Liver (tissue), 9 donors: Measurements from ENCODE around the gene PAPPA2. TPM values are rescaled to one million over a fixed set of nuclear protein-coding genes. Genes with fewer than 3 reads are reported as not detected.

Experiments used
- DNase-seq: peaks from one replicate; pipeline ENCODE4 v3.0.0-alpha.2; 2017; ENCODE audit warnings: low spot score
- H3K27ac ChIP-seq, 2 donors: one replicate each; pipeline ENCODE4 v1.7.0; 2013; ENCODE audit warnings: inconsistent platforms in 2 of 2, low read length in 2 of 2, control low read depth in 1 of 2, low read depth in 1 of 2, mild to moderate bottlenecking in 1 of 2
- H3K27me3 ChIP-seq, 4 donors: one replicate each; pipeline versions ENCODE4 v1.6.1 to v1.7.0; 2013; ENCODE audit warnings: low read length in 3 of 4, inconsistent platforms in 1 of 4, mild to moderate bottlenecking in 1 of 4, moderate library complexity in 1 of 4; ENCODE audit not compliant: control insufficient read depth in 4 of 4, insufficient read depth in 4 of 4
- H3K36me3 ChIP-seq, 4 donors: one replicate each; pipeline versions ENCODE4 v1.6.1 to v1.7.0; 2013; ENCODE audit warnings: low read length in 3 of 4, mild to moderate bottlenecking in 3 of 4, low read depth in 1 of 4, moderate library complexity in 1 of 4; ENCODE audit not compliant: control insufficient read depth in 4 of 4, insufficient read depth in 3 of 4
- H3K4me1 ChIP-seq, 4 donors: one replicate each; pipeline versions ENCODE4 v1.6.1 to v1.7.0; 2013; ENCODE audit warnings: low read length in 3 of 4, mild to moderate bottlenecking in 3 of 4, moderate library complexity in 1 of 4; ENCODE audit not compliant: control insufficient read depth in 4 of 4, insufficient read depth in 4 of 4
- H3K4me3 ChIP-seq, 3 donors: one replicate each; pipeline versions ENCODE4 v1.6.1 to v1.7.0; 2013; ENCODE audit warnings: low read length in 3 of 3, control low read depth in 1 of 3, low read depth in 1 of 3, mild to moderate bottlenecking in 1 of 3
- H3K9ac ChIP-seq, 2 donors: one replicate each; pipeline ENCODE4 v1.7.0; 2013; ENCODE audit warnings: low read length in 2 of 2, mild to moderate bottlenecking in 2 of 2, moderate library complexity in 2 of 2, control low read depth in 1 of 2, low read depth in 1 of 2
- H3K9me3 ChIP-seq, 4 donors: one replicate each; pipeline versions ENCODE4 v1.6.1 to v1.7.0; 2013; ENCODE audit warnings: low read length in 3 of 4; ENCODE audit not compliant: control insufficient read depth in 4 of 4
- ATF3 ChIP-seq: IDR thresholded peaks from 2 replicates; pipeline ENCODE4 v1.6.1; 2016; ENCODE audit warnings: antibody characterized with exemption
- CTCF ChIP-seq: fragments of 150-350 bp; IDR thresholded peaks from 2 replicates; pipeline ENCODE4 v1.5.1; 2017; ENCODE audit warnings: improper control_type of control experiment, low read depth, low read length; ENCODE audit not compliant: missing input control
- EGR1 ChIP-seq, 2 donors: IDR thresholded peaks; 2 replicates each; pipeline ENCODE4 v1.6.1; 2016 to 2018; ENCODE audit warnings: antibody characterized with exemption in 2 of 2, low read depth in 2 of 2
- FOXA1 ChIP-seq: IDR thresholded peaks from 2 replicates; pipeline ENCODE4 v1.6.1; 2016; ENCODE audit warnings: antibody characterized with exemption
- FOXA2 ChIP-seq: IDR thresholded peaks from 2 replicates; pipeline ENCODE4 v1.6.1; 2016; ENCODE audit warnings: antibody characterized with exemption
- GABPA ChIP-seq, 2 donors: IDR thresholded peaks in 1 of 2; conservative IDR thresholded peaks in 1 of 2; 2 replicates each; pipeline ENCODE4 v1.6.1; 2016; ENCODE audit warnings: antibody characterized with exemption in 2 of 2, mild to moderate bottlenecking in 1 of 2, moderate library complexity in 1 of 2
- HNF4A ChIP-seq, 2 donors: conservative IDR thresholded peaks; 2 replicates each; pipeline ENCODE4 v1.6.1; 2016; ENCODE audit warnings: antibody characterized with exemption in 2 of 2, mild to moderate bottlenecking in 2 of 2
- HNF4G ChIP-seq: IDR thresholded peaks from 2 replicates; pipeline ENCODE4 v1.6.1; 2016; ENCODE audit warnings: antibody characterized with exemption
- JUND ChIP-seq, 2 donors: IDR thresholded peaks; 2 replicates each; pipeline ENCODE4 v1.6.1; 2016; ENCODE audit warnings: antibody characterized with exemption in 2 of 2
- MAX ChIP-seq: IDR thresholded peaks from 2 replicates; pipeline ENCODE4 v1.6.1; 2016; ENCODE audit warnings: antibody characterized with exemption
- NR2F2 ChIP-seq: IDR thresholded peaks from 2 replicates; pipeline ENCODE4 v1.6.1; 2016; ENCODE audit warnings: antibody characterized with exemption
- RAD21 ChIP-seq, 2 donors: IDR thresholded peaks; 2 replicates each; pipeline ENCODE4 v1.6.1; 2016; ENCODE audit warnings: antibody characterized with exemption in 2 of 2, mild to moderate bottlenecking in 2 of 2
- REST ChIP-seq: IDR thresholded peaks from 2 replicates; pipeline ENCODE4 v1.6.1; 2016; ENCODE audit warnings: antibody characterized with exemption, mild to moderate bottlenecking
- RXRA ChIP-seq, 2 donors: IDR thresholded peaks; 2 replicates each; pipeline ENCODE4 v1.6.1; 2017 to 2018; ENCODE audit warnings: antibody characterized with exemption in 2 of 2, mild to moderate bottlenecking in 1 of 2
- SP1 ChIP-seq: IDR thresholded peaks from 2 replicates; pipeline ENCODE4 v1.6.1; 2018; ENCODE audit warnings: antibody characterized with exemption, mild to moderate bottlenecking
- TAF1 ChIP-seq: conservative IDR thresholded peaks from 2 replicates; pipeline ENCODE4 v1.6.1; 2016; ENCODE audit warnings: antibody characterized with exemption, mild to moderate bottlenecking
- YY1 ChIP-seq: IDR thresholded peaks from 2 replicates; pipeline ENCODE4 v1.6.1; 2016; ENCODE audit warnings: antibody characterized with exemption, mild to moderate bottlenecking
- ZBTB33 ChIP-seq: IDR thresholded peaks from 2 replicates; pipeline ENCODE4 v1.6.1; 2016; ENCODE audit warnings: antibody characterized with exemption
- WGBS: extraction: QIAGEN DNeasy Blood & Tissue Kit; methylation state at CpG from one replicate; pipeline ENCODE4 v1.1.7; 2013; 5-methylcytosine and 5-hydroxymethylcytosine counted together
- polyA plus RNA-seq, 2 donors: library from polyadenylated mRNA; stranded (reverse) in 1 of 2; unstranded in 1 of 2; fragments of 200-250 nt in 1 of 2; fragments of >200 nt in 1 of 2; fragmentation: Nextera tagmentation in 1 of 2; extraction: Ambion mirVana in 1 of 2; gene quantifications; one replicate each; pipeline versions ENCODE4 v1.2.1 to v1.2.3, GENCODE V29; 2013 to 2015
- total RNA-seq, 2 donors: library from RNA; depleted of rRNA; stranded (reverse); fragments of >200 nt; gene quantifications; one replicate each; pipeline ENCODE4 v1.2.3, GENCODE V29; 2014
- donor health status: healthy.
- donor health status: healthy.
- donor health status: healthy.
- donor health status: healthy.
- donor health status: healthy.

Gene PAPPA2
- total and polyA plus RNA-seq, 4 donors, result 0.19 to 27.2 (median 13.4) TPM

- no peaks in the 10 kb centered on the region for H3K36me3 ChIP-seq
- no peaks in the 10 kb centered on the region for H3K27me3 ChIP-seq
- no peaks in the 10 kb centered on the region for H3K4me1 ChIP-seq
- 70% methylated on average over 3 of the region's 3 CpGs for WGBS
- no peak overlapping the region for H3K27ac ChIP-seq
- H3K9ac ChIP-seq, result no peak overlapping the region
- DNase-seq, result no peak
- H3K4me3 ChIP-seq, result no peak overlapping the region
- H3K9me3 ChIP-seq, result no peaks in the 10 kb centered on the region
- TF ChIP-seq RXRA (IDR thresholded peaks at IDR 0.05) (no peak), FOXA1 (no peak), JUND (IDR thresholded peaks at IDR 0.05) (no peak), FOXA2 (no peak), ATF3 (no peak), SP1 (no peak), RAD21 (IDR thresholded peaks at IDR 0.05) (no peak), TAF1 (no peak), MAX (no peak), YY1 (no peak), CTCF (no peak), HNF4G (no peak), GABPA (IDR thresholded peaks at IDR 0.05 in 1 of 2, conservative IDR thresholded peaks at IDR 0.05 in 1 of 2) (no peak), HNF4A (conservative IDR thresholded peaks at IDR 0.05) (no peak)
These were observed 422.4 kb downstream of the PAPPA2 start for GRCh38 chr1:176885341-176885740.

- no peak for DNase-seq
- TF ChIP-seq TAF1 (no peak), EGR1 (IDR thresholded peaks at IDR 0.05; ENCODE audit: low read depth in 2 of 2) (no peak)
- Histone ChIP-seq H3K4me1 (no peaks in the 10 kb centered on the region), H3K36me3 (no peaks in the 10 kb centered on the region), H3K27ac (no peak overlapping the region), H3K4me3 (no peak overlapping the region), H3K27me3 (no peaks in the 10 kb centered on the region), H3K9ac (no peak overlapping the region), H3K9me3 (no peaks in the 10 kb centered on the region)
- 63% methylated on average over 2 of the region's 2 CpGs for WGBS
These were observed 422.8 kb downstream of the PAPPA2 start for GRCh38 chr1:176885751-176886150.

- H3K9me3 ChIP-seq, result no peaks in the 10 kb centered on the region
- no peaks in the 10 kb centered on the region for H3K4me1 ChIP-seq
- H3K27me3 ChIP-seq, result no peaks in the 10 kb centered on the region
- TF ChIP-seq SP1, result no peak
- no peak for TF ChIP-seq FOXA1
- TF ChIP-seq REST, result no peak
- TF ChIP-seq ZBTB33, result no peak
- no peak for TF ChIP-seq JUND (IDR thresholded peaks at IDR 0.05)
- no peak for TF ChIP-seq FOXA2
- TF ChIP-seq RXRA (IDR thresholded peaks at IDR 0.05), result no peak
- TF ChIP-seq GABPA (IDR thresholded peaks at IDR 0.05 in 1 of 2, conservative IDR thresholded peaks at IDR 0.05 in 1 of 2), result no peak
- TF ChIP-seq YY1, result no peak
- no peak for TF ChIP-seq ATF3
- TF ChIP-seq HNF4A (conservative IDR thresholded peaks at IDR 0.05), result no peak
- no peak for TF ChIP-seq NR2F2
- TF ChIP-seq HNF4G, result no peak
- no peak overlapping the region for H3K9ac ChIP-seq
- no peak for DNase-seq
- H3K4me3 ChIP-seq, result no peak overlapping the region
- no peak overlapping the region for H3K27ac ChIP-seq
- H3K36me3 ChIP-seq, result no peaks in the 10 kb centered on the region
- 85% methylated on average over 3 of the region's 3 CpGs for WGBS
These were observed 425.6 kb downstream of the PAPPA2 start for GRCh38 chr1:176888471-176889032.
